ENCODE data around the gene PRTFDC1.

PRTFDC1 gene

DNA sequence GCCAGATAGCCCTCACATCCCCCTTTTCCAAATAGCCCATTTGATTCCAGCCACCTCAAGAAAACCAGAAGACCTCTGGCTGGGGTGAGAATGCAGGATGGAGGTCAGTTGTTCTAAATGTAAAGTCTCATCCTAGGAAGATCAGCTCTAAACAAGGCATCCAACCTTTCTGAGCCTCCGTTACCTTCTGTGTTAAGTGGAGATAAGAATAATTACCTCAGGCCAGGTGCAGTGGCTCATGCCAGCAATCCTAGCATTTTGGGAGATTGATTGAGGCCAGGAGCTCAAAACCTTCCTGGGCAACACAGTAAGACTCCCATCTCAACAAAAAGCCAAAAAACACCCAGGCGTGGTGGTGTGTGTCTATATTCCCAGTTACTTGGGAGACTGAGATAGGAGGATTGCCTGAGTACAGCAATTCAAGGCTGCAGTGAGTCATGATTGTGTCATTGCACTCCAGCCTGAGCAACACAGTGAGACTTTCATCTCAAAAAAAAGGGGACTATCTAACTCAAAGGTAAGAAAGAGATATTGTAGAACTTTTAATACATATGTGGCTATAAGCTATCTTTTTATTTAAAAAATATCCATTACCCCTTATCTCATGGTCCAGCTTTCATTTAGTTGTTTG lies 43.5 kb downstream of the PRTFDC1 start:
- DNase-seq (ENCODE audit: low read depth in 4 of 4, low spot score in 1 of 4): no peak

GRCh38 chr10:24907956-24908355 lies 44.5 kb downstream of the PRTFDC1 start:
- no peak for DNase-seq (ENCODE audit: low read depth in 4 of 4, low spot score in 1 of 4)

- DNase-seq (ENCODE audit: low read depth in 4 of 4, low spot score in 1 of 4): no peak
These were observed 46.0 kb downstream of the PRTFDC1 start for GRCh38 chr10:24906372-24906771.

DNA sequence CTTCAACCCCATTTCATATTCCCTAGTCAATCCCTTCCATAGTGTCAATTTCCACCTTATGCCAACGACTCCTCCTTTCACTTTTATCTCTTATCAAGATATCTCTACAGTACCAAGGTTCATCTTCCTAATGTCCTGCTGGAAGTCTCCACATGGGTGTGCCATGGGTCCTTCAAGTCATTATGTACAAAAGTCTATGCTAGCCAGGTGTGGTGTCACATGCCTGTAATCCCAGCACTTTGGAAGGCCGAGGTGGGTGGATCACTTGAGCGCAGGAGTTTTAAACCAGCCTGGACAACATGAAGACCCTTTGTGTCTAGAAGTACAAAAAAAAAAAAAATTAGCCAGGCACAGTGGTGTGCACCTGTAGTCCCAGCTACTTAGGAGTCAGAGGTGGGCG lies 47.6 kb downstream of the PRTFDC1 start:
- DNase-seq (ENCODE audit: low read depth in 4 of 4, low spot score in 1 of 4): no peak

- DNase-seq (ENCODE audit: low read depth in 4 of 4, low spot score in 1 of 4): no peak
These were observed 50.0 kb downstream of the PRTFDC1 start for GRCh38 chr10:24902400-24902728.

- no peak for DNase-seq (ENCODE audit: low read depth in 4 of 4, low spot score in 1 of 4)
These were observed 50.6 kb downstream of the PRTFDC1 start for GRCh38 chr10:24901686-24902399.

GRCh38 chr10:24900888-24901685 lies 51.3 kb downstream of the PRTFDC1 start:
- no peak for DNase-seq (ENCODE audit: low read depth in 4 of 4, low spot score in 1 of 4)

GRCh38 chr10:24899571-24899970 lies 52.8 kb downstream of the PRTFDC1 start:
- DNase-seq (ENCODE audit: low read depth in 4 of 4, low spot score in 1 of 4): no peak

DNA sequence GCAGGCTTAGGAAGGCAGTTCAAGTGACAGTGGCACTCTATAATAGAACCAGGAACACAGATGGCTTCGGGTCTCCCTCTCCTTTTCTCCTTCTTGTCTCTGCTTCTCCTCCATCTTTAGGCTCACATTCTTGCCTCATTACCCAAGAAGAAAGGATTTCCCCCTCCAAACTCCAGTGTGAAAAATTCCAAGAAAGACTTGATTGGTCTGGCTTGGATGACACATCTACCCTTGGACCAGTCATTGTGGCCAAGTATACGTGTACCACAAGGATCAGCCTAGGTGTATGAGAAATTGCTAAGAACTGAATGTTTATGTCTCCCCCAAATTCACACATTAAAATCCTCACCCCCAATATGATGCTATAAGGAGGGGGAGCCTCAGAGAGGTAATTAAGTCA lies 53.9 kb downstream of the PRTFDC1 start:
- no peak for DNase-seq (ENCODE audit: low read depth in 4 of 4, low spot score in 1 of 4)

DNA sequence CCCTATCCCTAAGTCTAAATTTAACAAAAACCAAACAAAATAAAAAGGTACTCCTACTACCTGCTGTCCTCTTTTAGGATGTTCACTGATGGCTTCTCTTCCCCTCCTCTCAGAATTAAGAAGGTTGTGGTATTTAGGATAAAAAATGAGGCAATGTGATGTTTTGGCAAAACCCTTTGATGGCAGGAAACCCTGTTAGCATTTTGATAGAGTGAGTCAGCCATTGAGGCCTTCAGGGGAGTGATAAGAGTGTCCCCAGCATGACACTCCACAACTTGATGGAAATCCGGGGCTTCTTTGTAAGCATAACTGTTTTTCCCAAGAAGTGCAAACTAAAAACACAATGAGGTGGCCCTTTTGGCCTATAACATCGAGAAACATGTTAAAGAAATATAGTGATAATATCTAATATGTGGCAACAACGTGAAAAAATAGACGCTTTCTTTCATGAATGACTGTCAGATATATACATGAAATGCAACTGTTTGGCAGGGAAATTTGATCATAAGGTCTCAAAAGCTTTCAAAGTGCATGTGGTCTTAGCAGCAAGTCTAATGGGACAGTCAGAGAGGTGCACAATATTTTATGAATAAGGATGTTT lies 55.0 kb downstream of the PRTFDC1 start:
- no peak for DNase-seq (ENCODE audit: low read depth in 4 of 4, low spot score in 1 of 4)

DNA sequence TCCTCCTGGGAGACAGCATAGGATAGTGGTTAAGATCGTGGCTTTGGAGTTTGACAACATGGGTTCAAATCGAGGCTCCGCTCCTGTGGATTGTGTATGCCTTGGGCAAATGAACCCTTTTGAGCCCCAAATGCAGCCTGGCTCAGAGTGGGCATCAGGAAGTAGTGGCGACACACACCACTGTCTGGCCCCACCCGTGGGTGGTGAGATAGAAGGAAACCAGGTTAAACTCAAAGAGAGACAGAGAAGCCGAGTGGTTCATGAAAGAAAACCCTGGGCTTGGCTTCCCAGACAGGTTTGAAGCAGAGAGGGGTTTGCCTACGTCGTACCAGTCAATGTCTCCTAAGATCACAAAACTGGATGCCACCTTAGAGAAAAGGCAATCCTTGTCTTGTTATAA lies 57.7 kb downstream of the PRTFDC1 start:
- no peak for DNase-seq (ENCODE audit: low read depth in 4 of 4, low spot score in 1 of 4)

DNA sequence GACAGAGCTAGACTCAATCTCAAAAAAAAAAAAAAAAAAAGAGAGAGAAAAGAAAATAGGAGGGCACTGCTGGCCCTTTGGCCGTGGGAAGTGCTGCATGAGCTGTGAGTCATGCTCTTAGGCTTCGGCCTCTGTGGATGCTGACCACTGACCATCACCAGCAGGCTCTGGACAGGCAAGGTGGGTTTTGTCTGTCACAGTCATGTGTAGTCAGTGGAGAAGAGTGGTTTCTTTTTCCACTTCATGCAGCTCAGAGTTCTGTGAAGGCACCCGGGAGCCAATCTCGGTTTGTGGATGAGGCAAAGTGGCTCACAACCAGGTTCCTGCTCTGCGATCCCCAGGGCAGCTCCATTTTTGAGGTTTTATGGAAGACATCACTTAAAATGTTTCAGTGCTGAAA lies 58.1 kb downstream of the PRTFDC1 start:
- no peak for DNase-seq (ENCODE audit: low read depth in 4 of 4, low spot score in 1 of 4)

- no peak for DNase-seq (ENCODE audit: low read depth in 4 of 4, low spot score in 1 of 4)
These were observed 59.3 kb downstream of the PRTFDC1 start for GRCh38 chr10:24893127-24893526.

- no peak for DNase-seq (ENCODE audit: low read depth in 4 of 4, low spot score in 1 of 4)
These were observed 60.6 kb downstream of the PRTFDC1 start for GRCh38 chr10:24891823-24892222.

- no peak for DNase-seq (ENCODE audit: low read depth in 4 of 4, low spot score in 1 of 4)
These were observed 62.8 kb downstream of the PRTFDC1 start for GRCh38 chr10:24889639-24890038.

- no peak for DNase-seq (ENCODE audit: low read depth in 4 of 4, low spot score in 1 of 4)
These were observed 64.6 kb downstream of the PRTFDC1 start for GRCh38 chr10:24887855-24888231.

DNA sequence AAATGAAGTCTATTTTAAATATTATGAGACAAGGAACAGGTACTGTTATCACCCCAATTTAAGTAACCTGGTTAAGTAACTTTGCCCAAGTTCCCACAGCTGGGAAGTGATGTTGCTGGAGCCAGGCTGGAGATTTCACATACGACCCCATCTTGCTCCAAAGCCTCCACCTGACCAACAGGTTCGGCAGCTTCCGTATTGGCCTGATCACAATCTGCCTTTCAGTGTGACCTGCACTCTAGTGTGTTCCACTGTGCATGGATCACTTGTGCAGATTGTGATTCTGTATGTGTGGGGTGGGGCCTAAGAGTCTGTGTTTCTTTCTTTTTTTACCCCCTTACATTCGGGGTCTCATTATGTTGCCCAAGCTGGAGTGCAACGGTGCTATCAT lies 66.1 kb downstream of the PRTFDC1 start:
- no peak for DNase-seq (ENCODE audit: low read depth in 4 of 4, low spot score in 1 of 4)

DNA sequence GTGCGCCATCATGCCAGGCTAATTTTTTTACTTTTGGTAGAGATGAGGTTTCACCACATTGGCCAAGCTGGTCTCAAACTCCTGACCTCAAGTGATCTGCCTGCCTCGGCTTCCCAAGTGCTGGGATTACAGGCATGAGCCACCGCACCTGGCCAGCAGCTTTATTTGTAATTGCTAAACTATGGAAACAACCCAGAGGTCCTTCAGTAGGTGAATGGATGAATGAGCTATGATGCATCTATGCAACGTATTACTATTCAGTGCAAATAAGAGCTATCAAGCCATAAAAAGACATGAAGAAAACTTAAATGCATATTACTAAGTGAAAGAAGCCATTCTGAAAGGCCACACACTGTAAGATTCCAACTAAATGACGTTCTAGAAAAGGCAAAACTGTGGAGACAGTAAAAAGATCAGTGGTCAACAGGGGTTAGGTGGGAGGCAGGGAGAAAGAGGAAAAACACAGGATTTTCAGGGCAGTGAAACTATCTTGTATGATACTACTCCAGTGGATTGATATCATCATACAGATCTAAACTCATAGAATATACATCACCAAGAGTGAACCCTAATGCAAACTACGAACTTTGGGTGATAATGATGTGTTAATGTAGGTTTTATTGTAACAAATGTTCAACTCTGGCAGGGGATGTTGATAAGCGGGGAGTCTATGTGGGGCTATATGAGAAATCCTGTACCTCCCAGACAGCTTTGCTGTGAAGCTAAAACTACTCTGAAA lies 66.7 kb downstream of the PRTFDC1 start:
- DNase-seq (ENCODE audit: low read depth in 4 of 4, low spot score in 1 of 4): no peak

- DNase-seq (ENCODE audit: low read depth in 4 of 4, low spot score in 1 of 4): no peak
These were observed 67.6 kb downstream of the PRTFDC1 start for GRCh38 chr10:24884793-24885192.

DNA sequence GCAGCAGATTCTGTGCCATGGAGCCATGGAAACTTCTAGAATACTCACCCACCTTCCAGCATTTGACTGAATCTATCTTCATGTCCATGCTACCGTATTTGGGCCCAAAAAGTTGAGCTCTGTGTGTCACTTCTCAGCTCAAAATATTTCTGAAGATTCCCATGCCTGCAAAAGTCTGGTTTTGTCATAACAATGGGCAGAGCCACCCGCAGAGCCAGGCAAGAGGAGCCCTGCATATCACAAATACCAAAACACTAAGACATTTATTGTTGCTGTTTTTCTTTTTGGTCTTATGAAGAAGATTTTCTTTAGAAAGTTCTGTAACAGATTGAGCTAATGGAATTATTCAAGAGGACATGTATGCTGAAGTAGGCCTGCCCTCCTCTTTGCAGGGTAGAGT lies 68.1 kb downstream of the PRTFDC1 start:
- DNase-seq (ENCODE audit: low read depth in 4 of 4, low spot score in 1 of 4): no peak

GRCh38 chr10:24883176-24883575 lies 69.2 kb downstream of the PRTFDC1 start:
- DNase-seq (ENCODE audit: low read depth in 4 of 4, low spot score in 1 of 4): no peak

Measured in stimulated activated CD4-positive, alpha-beta T cell treated with anti-CD3 and anti-CD28 coated beads, Interleukin-1b, Interleukin-23, amount 100 ng/mL, for 24 hours (primary cell).